ENCODE measurements around the gene CDHR3. TPM values are rescaled to one million over a fixed set of nuclear protein-coding genes. Genes with fewer than 3 reads are reported as not detected.

The CDHR3 gene
- total and polyA plus RNA-seq, 2 donors (not counting 3 experiments of a cell fraction or from before 2014, with no cell fraction given), result 0.46 to 2.3 TPM

DNA sequence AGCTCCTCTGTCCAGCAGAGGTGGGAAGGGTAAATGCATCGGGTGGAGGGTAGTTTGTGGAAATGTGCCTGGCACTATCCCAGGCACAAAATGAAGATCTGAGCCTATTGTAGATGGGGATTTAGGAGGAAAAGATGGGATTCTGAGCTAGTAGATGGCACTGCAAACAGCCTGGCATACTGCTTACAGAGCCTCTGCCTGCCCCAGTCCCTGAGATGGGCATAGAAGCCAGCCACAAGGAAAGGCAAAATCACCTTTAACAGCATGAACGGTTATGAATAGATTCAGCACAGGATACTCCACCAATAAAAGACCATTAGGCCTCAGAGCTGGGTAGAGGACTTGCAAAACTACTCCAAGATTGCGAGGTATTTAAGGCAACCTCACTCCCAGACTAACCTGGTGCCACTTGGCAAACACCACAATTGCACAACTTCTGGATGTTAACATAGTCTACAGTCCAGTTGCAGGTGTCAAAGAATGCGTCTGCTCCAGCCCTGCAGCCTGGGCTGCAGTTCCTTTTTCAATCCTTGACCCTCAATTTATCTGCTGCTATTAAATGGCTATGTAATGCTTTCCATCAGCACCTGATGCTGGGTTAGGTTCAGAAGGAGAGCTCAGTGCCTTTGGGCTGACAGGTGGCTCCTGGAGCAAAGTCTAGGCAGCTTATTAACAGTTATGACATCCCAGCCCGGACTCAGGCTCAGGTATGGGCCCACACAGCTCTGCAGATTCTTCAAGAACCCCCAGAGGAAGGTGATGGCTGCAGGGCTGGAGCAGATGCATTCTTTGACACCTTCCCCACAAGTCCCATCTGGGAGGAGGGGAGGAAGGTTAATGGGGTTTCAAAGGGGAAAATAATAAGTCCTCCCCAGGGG lies 34.0 kb downstream of the CDHR3 start:
- ChIA-PET CTCF (interaction anchor here (0.9 to 1.7 kb wide), 5 partner anchors 9 to 236 kb away, joined by 3 to 6 read pairs (median 3); no protein-coding TSS in a partner anchor), POLR2A (no interaction called here)
- intact Hi-C loops (cut with micrococcal nuclease), result no loop called here
- DNase-seq (ENCODE audit: low read depth, low spot score) (no peak), FAIRE-seq (no peak)
- Histone ChIP-seq H3K9ac (replicated peaks; ENCODE audit: extremely low read depth, insufficient read depth, low read length) (no peak overlapping the region), H3K36me3 (ENCODE audit: control insufficient read depth in 2 of 2, extremely low read depth in 1 of 2, insufficient read depth in 2 of 2, low read length in 2 of 2) (no peaks in the 10 kb centered on the region), H2AFZ (ENCODE audit: low read depth, low read length) (no peak overlapping the region), H3K27me3 (ENCODE audit: control insufficient read depth in 2 of 2, insufficient read depth in 2 of 2, low read length in 2 of 2) (peaks cover 8 to 16% of the 10 kb centered on the region in 2 experiments), H3K79me2 (ENCODE audit: control insufficient read depth, insufficient read depth, low read length) (no peaks in the 10 kb centered on the region), H3K9me1 (replicated peaks; ENCODE audit: control insufficient read depth, extremely low read depth, insufficient read depth, low read length) (no peaks in the 10 kb centered on the region), H3K4me1 (ENCODE audit: control insufficient read depth, extremely low read depth, insufficient read depth, low read length) (no peaks in the 10 kb centered on the region), H3K9me3 (replicated peaks; ENCODE audit: control insufficient read depth, insufficient read depth, low read length) (no peaks in the 10 kb centered on the region), H3K27ac (ENCODE audit: insufficient read depth, low read depth, low read length) (no peak overlapping the region), H4K20me1 (replicated peaks; ENCODE audit: control insufficient read depth, extremely low read depth, insufficient read depth, low read length) (no peaks in the 10 kb centered on the region), H3K4me3 (replicated peaks in 1 of 3; ENCODE audit: insufficient read depth in 1 of 3, low read depth in 1 of 3, low read length in 3 of 3) (no peak overlapping the region), H3K4me2 (ENCODE audit: insufficient read depth, low read length) (no peak overlapping the region)
- dilution Hi-C loops (cut with MboI; ENCODE audit: extremely low pct_ligation_motif_present, low sequenced_read_pairs), result no loop called here
- BruUV-seq (replicated peaks), result no TSS peak
- no peak for TF ChIP-seq POLR2AphosphoS5 (IDR thresholded peaks at IDR 0.05; ENCODE audit: insufficient read depth, low read depth, low read length)
- no peak for TF ChIP-seq EZH2 (IDR thresholded peaks at IDR 0.05; ENCODE audit: borderline replicate concordance, low read depth, low read length, severe bottlenecking)
- no peak for TF ChIP-seq POLR2A (IDR thresholded peaks at IDR 0.05; ENCODE audit: low read depth, low read length)
- TF ChIP-seq FOS (IDR thresholded peaks at IDR 0.05; ENCODE audit: borderline replicate concordance, insufficient read depth, low read length), result no peak
- no peak for TF ChIP-seq GATA2 (IDR thresholded peaks at IDR 0.05; ENCODE audit: insufficient read depth, insufficient read length, low read depth, low read length)
- TF ChIP-seq MYC (IDR thresholded peaks at IDR 0.05; ENCODE audit: low read depth, low read length), result no peak
- TF ChIP-seq, protein P1, sequence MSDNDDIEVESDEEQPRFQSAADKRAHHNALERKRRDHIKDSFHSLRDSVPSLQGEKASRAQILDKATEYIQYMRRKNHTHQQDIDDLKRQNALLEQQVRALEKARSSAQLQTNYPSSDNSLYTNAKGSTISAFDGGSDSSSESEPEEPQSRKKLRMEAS (IDR thresholded peaks at IDR 0.05; ENCODE audit: insufficient read depth, insufficient read length), result no peak
- TF ChIP-seq, protein P2, sequence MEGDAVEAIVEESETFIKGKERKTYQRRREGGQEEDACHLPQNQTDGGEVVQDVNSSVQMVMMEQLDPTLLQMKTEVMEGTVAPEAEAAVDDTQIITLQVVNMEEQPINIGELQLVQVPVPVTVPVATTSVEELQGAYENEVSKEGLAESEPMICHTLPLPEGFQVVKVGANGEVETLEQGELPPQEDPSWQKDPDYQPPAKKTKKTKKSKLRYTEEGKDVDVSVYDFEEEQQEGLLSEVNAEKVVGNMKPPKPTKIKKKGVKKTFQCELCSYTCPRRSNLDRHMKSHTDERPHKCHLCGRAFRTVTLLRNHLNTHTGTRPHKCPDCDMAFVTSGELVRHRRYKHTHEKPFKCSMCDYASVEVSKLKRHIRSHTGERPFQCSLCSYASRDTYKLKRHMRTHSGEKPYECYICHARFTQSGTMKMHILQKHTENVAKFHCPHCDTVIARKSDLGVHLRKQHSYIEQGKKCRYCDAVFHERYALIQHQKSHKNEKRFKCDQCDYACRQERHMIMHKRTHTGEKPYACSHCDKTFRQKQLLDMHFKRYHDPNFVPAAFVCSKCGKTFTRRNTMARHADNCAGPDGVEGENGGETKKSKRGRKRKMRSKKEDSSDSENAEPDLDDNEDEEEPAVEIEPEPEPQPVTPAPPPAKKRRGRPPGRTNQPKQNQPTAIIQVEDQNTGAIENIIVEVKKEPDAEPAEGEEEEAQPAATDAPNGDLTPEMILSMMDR (IDR thresholded peaks at IDR 0.05; ENCODE audit: extremely low read depth in 1 of 2, insufficient read depth in 1 of 2, low read depth in 1 of 2, low read length in 2 of 2), result no peak
- TF ChIP-seq JUN (IDR thresholded peaks at IDR 0.05; ENCODE audit: borderline replicate concordance, insufficient read depth, insufficient read length, low read depth), result no peak

All from endothelial cell of umbilical vein (primary cell).